OCI-LY7 (cell line): ENCODE results near the gene C10orf90. TPM values are rescaled to one million over a fixed set of nuclear protein-coding genes. Genes with fewer than 3 reads are reported as not detected.

Experiments used
- BruUV-seq: library from RNA; stranded (reverse); fragments of 400-500 nt; replicated peaks from 2 replicates; lab custom pipeline; 2021; lab: Mats Ljungman, UMichigan
- CTCF ChIA-PET: fragments of 300-600 bp; sonication (Branson Sonifier 250); formaldehyde crosslinking; loops from one replicate; lab custom pipeline; 2022; ENCODE audit warnings: antibody characterized with exemption; ENCODE audit not compliant: unreplicated experiment; lab: Charles Lee
- POLR2A ChIA-PET: fragments of 300-600 bp; sonication (Branson Sonifier 250); formaldehyde crosslinking; loops from one replicate; lab custom pipeline; 2022; ENCODE audit warnings: antibody characterized with exemption; lab: Charles Lee
- DNase-seq: peaks from one replicate; pipeline ENCODE4 v3.0.0-alpha.2; 2015; ENCODE audit warnings: low spot score
- H2AFZ ChIP-seq: fragments of 200-600 bp; sonication (generic), shearing (Covaris generic); 2 replicates; pipeline ENCODE4 v1.6.1; 2014; ENCODE audit warnings: mild to moderate bottlenecking, antibody characterized with exemption, low read length, moderate library complexity
- H3K27ac ChIP-seq: fragments of 200-600 bp; sonication (generic); 2 replicates; pipeline ENCODE4 v1.5.1; 2014; ENCODE audit warnings: mixed run types, low read depth, mild to moderate bottlenecking, moderate library complexity, low read length, inconsistent platforms; ENCODE audit not compliant: poor library complexity, severe bottlenecking
- H3K36me3 ChIP-seq: fragments of 200-600 bp; sonication (generic); 2 replicates; pipeline ENCODE4 v1.6.1; 2014; ENCODE audit warnings: mild to moderate bottlenecking, antibody characterized with exemption, low read length, moderate library complexity, mixed read lengths; ENCODE audit not compliant: insufficient read depth
- H3K4me1 ChIP-seq: fragments of 200-600 bp; sonication (generic); 2 replicates; pipeline ENCODE4 v1.5.1; 2014; ENCODE audit warnings: mild to moderate bottlenecking, low read length; ENCODE audit not compliant: insufficient read depth, poor library complexity, severe bottlenecking
- H3K4me2 ChIP-seq: fragments of 200-600 bp; sonication (generic); 2 replicates; pipeline ENCODE4 v1.6.1; 2014; ENCODE audit warnings: mild to moderate bottlenecking, low read length
- H3K4me3 ChIP-seq: fragments of 200-600 bp; sonication (generic); 2 replicates; pipeline ENCODE4 v1.5.1; 2014; ENCODE audit warnings: mild to moderate bottlenecking, low read depth, low read length; ENCODE audit not compliant: poor library complexity, severe bottlenecking
- H3K79me2 ChIP-seq: fragments of 200-600 bp; sonication (generic); 2 replicates; pipeline ENCODE4 v1.6.1; 2016; ENCODE audit warnings: low read depth, mild to moderate bottlenecking, low read length, moderate library complexity, mixed read lengths; ENCODE audit not compliant: insufficient read depth
- H3K9me2 ChIP-seq: fragments of 200-600 bp; sonication (generic); 2 replicates; pipeline ENCODE4 v1.6.1; 2016; ENCODE audit warnings: mild to moderate bottlenecking, low read length, mixed read lengths; ENCODE audit not compliant: insufficient read depth
- H3K9me3 ChIP-seq: fragments of 200-600 bp; sonication (generic); 2 replicates; pipeline ENCODE4 v1.6.1; 2014; ENCODE audit warnings: mild to moderate bottlenecking, mixed run types, low read length, mixed read lengths
- H4K20me1 ChIP-seq: fragments of 200-600 bp; sonication (generic); 2 replicates; pipeline ENCODE4 v1.6.1; 2014; ENCODE audit warnings: mild to moderate bottlenecking, antibody characterized with exemption, low read length, moderate library complexity, mixed read lengths; ENCODE audit not compliant: insufficient read depth
- CTCF ChIP-seq: fragments of 200-600 bp; sonication (generic); conservative IDR thresholded peaks from 2 replicates; pipeline ENCODE4 v1.5.1; 2014; ENCODE audit warnings: mild to moderate bottlenecking, antibody characterized with exemption, low read length, moderate library complexity, mixed read lengths
- EZH2phosphoT487 ChIP-seq: fragments of 200-600 bp; sonication (generic); IDR thresholded peaks from 2 replicates; pipeline ENCODE4 v1.6.1; 2018; ENCODE audit warnings: low read depth, borderline replicate concordance, mild to moderate bottlenecking, mixed run types, antibody characterized with exemption, low read length, moderate library complexity, mixed read lengths
- intact Hi-C: fragments of 100-400 bp; cut with micrococcal nuclease; formaldehyde crosslinking; loops from one replicate; pipeline ENCODE4 v1.10.0; 2022; ENCODE audit not compliant: unreplicated experiment
- total RNA-seq, 2 experiments: library from RNA; depleted of rRNA in 1 of 2; stranded (reverse); fragments of >200 nt in 1 of 2; shearing (Covaris generic) in 1 of 2; gene quantifications; 2 replicates each; pipeline ENCODE4 v1.2.3, GENCODE V29; 2014 to 2022

C10orf90 gene
- total RNA-seq, 2 experiments from 2014 or later = not detected

GRCh38 chr10:126400641-126401040 is 269.9 kb downstream of the C10orf90 start:
- no peaks in the 10 kb centered on the region for H3K79me2 ChIP-seq
- no peaks in the 10 kb centered on the region for H3K36me3 ChIP-seq
- intact Hi-C loops = no loop called here
- no peak overlapping the region for H2AFZ ChIP-seq
- DNase-seq = no peak
- H3K27ac ChIP-seq = no peak overlapping the region
- no peak overlapping the region for H3K4me2 ChIP-seq
- BruUV-seq = no TSS peak
- H3K4me3 ChIP-seq = no peak overlapping the region
- no peaks in the 10 kb centered on the region for H3K9me3 ChIP-seq
- ChIA-PET POLR2A (no interaction called here), CTCF (no interaction called here)
- H4K20me1 ChIP-seq = no peaks in the 10 kb centered on the region
- no peaks in the 10 kb centered on the region for H3K4me1 ChIP-seq
- H3K9me2 ChIP-seq = no peaks in the 10 kb centered on the region
- TF ChIP-seq CTCF = no peak
- TF ChIP-seq EZH2phosphoT487 = no peak

DNA sequence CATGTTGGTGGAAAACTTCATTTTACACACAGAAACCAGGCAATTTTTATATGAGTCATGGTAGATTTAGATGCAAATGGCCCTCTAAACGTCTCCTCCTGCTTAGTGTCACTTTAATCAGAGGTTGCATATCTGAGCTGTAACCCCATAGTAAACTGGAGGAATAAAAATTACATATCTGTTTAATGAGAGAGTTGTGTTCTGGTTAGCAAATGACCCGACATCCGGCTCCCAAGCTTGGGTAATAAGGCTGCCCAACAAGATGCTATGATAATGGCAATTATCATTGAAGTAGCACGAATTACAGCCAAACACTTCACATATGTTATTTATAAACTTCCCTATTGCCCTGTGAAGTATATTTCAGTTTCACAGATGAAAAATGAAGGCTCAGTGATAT is 271.6 kb downstream of the C10orf90 start:
- no peak for DNase-seq
- no peak overlapping the region for H2AFZ ChIP-seq
- H3K9me3 ChIP-seq = no peaks in the 10 kb centered on the region
- ChIA-PET POLR2A (interaction anchor here (0.7 kb wide), 1 partner anchor 29 kb away, joined by 4 read pairs; no protein-coding TSS in a partner anchor), CTCF (no interaction called here)
- no peak for TF ChIP-seq EZH2phosphoT487
- TF ChIP-seq CTCF = no peak
- H3K27ac ChIP-seq = no peak overlapping the region
- no peaks in the 10 kb centered on the region for H3K9me2 ChIP-seq
- no peaks in the 10 kb centered on the region for H3K36me3 ChIP-seq
- no peaks in the 10 kb centered on the region for H4K20me1 ChIP-seq
- intact Hi-C loops = no loop called here
- no peak overlapping the region for H3K4me3 ChIP-seq
- no peaks in the 10 kb centered on the region for H3K79me2 ChIP-seq
- BruUV-seq = no TSS peak
- no peaks in the 10 kb centered on the region for H3K4me1 ChIP-seq
- H3K4me2 ChIP-seq = no peak overlapping the region

- H3K4me2 ChIP-seq = no peak overlapping the region
- no peaks in the 10 kb centered on the region for H3K79me2 ChIP-seq
- ChIA-PET CTCF (no interaction called here), POLR2A (interaction anchor here (0.7 kb wide), 1 partner anchor 28 kb away, joined by 4 read pairs; no protein-coding TSS in a partner anchor)
- H2AFZ ChIP-seq = no peak overlapping the region
- BruUV-seq = no TSS peak
- H3K9me2 ChIP-seq = no peaks in the 10 kb centered on the region
- no peaks in the 10 kb centered on the region for H3K36me3 ChIP-seq
- no peaks in the 10 kb centered on the region for H4K20me1 ChIP-seq
- H3K4me1 ChIP-seq = no peaks in the 10 kb centered on the region
- DNase-seq = no peak
- no peak overlapping the region for H3K27ac ChIP-seq
- intact Hi-C loops = no loop called here
- no peaks in the 10 kb centered on the region for H3K9me3 ChIP-seq
- H3K4me3 ChIP-seq = no peak overlapping the region
- TF ChIP-seq CTCF (no peak), EZH2phosphoT487 (no peak)
Observed at GRCh38 chr10:126398383-126398743, 272.1 kb downstream of the C10orf90 start.
